Breast epithelium (tissue), 3 donors: ENCODE data around the gene POLR3C.

ENCODE experiments used
- POLR2AphosphoS5 ChIP-seq, 3 donors: sonication (generic); formaldehyde crosslinking; IDR thresholded peaks; one replicate each; pipeline ENCODE4 v1.6.1; 2017; ENCODE audit warnings: antibody characterized with exemption in 3 of 3
- TF ChIP-seq, protein P1 (sequence below), 3 donors: fragments of 450-650 bp; IDR thresholded peaks; one replicate each; pipeline ENCODE4 v1.5.1; 2016 to 2017; ENCODE audit warnings: antibody characterized with exemption in 3 of 3, mild to moderate bottlenecking in 3 of 3, moderate library complexity in 3 of 3

- TF ChIP-seq POLR2AphosphoS5 (IDR thresholded peaks at IDR 0.05) = no peak
- TF ChIP-seq, protein P1, sequence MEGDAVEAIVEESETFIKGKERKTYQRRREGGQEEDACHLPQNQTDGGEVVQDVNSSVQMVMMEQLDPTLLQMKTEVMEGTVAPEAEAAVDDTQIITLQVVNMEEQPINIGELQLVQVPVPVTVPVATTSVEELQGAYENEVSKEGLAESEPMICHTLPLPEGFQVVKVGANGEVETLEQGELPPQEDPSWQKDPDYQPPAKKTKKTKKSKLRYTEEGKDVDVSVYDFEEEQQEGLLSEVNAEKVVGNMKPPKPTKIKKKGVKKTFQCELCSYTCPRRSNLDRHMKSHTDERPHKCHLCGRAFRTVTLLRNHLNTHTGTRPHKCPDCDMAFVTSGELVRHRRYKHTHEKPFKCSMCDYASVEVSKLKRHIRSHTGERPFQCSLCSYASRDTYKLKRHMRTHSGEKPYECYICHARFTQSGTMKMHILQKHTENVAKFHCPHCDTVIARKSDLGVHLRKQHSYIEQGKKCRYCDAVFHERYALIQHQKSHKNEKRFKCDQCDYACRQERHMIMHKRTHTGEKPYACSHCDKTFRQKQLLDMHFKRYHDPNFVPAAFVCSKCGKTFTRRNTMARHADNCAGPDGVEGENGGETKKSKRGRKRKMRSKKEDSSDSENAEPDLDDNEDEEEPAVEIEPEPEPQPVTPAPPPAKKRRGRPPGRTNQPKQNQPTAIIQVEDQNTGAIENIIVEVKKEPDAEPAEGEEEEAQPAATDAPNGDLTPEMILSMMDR (IDR thresholded peaks at IDR 0.05) = no peak
Observed at GRCh38 chr1:145858238-145858900, 34.4 kb downstream of the POLR3C start.
